Measurements from ENCODE around the gene CLINT1.

Gene CLINT1

DNA sequence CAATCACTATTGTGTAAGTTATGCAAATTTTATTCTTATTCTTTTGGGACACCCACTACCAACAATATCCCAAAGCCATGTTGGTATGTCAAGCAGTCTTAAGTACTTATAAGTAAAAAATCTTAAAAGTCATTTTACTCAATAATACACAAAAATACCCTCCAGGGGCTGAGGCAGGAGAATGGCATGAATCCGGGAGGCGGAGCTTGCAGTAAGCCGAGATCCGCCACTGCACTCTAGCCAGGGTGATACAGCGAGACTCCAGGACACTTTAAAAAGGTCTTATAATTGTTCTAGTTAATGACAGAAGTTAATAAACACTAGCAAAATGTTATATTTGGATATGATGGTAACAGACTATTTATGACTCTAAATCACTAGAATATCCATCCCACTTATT lies 16.8 kb downstream of the CLINT1 start:
- DNase-seq (ENCODE audit: low spot score): no peak
- H3K27me3 ChIP-seq (ENCODE audit: insufficient read depth, poor library complexity, severe bottlenecking): no peaks in the 10 kb centered on the region
- TF ChIP-seq, protein P1, sequence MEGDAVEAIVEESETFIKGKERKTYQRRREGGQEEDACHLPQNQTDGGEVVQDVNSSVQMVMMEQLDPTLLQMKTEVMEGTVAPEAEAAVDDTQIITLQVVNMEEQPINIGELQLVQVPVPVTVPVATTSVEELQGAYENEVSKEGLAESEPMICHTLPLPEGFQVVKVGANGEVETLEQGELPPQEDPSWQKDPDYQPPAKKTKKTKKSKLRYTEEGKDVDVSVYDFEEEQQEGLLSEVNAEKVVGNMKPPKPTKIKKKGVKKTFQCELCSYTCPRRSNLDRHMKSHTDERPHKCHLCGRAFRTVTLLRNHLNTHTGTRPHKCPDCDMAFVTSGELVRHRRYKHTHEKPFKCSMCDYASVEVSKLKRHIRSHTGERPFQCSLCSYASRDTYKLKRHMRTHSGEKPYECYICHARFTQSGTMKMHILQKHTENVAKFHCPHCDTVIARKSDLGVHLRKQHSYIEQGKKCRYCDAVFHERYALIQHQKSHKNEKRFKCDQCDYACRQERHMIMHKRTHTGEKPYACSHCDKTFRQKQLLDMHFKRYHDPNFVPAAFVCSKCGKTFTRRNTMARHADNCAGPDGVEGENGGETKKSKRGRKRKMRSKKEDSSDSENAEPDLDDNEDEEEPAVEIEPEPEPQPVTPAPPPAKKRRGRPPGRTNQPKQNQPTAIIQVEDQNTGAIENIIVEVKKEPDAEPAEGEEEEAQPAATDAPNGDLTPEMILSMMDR (IDR thresholded peaks at IDR 0.05; ENCODE audit: poor library complexity, severe bottlenecking): no peak
- no peak overlapping the region for H3K4me3 ChIP-seq (ENCODE audit: severe bottlenecking)
- H3K9me3 ChIP-seq (ENCODE audit: severe bottlenecking): no peaks in the 10 kb centered on the region
- H3K27ac ChIP-seq (ENCODE audit: poor library complexity, severe bottlenecking): no peak overlapping the region
- peak; percentile 42; the same call in 1 of the 3 replicates for ATAC-seq (ENCODE audit: low read depth)
- H3K4me1 ChIP-seq (ENCODE audit: insufficient read depth, poor library complexity, severe bottlenecking): peaks cover 11% of the 10 kb centered on the region
- peaks cover 42% of the 10 kb centered on the region for H3K36me3 ChIP-seq (ENCODE audit: low read depth)

DNA sequence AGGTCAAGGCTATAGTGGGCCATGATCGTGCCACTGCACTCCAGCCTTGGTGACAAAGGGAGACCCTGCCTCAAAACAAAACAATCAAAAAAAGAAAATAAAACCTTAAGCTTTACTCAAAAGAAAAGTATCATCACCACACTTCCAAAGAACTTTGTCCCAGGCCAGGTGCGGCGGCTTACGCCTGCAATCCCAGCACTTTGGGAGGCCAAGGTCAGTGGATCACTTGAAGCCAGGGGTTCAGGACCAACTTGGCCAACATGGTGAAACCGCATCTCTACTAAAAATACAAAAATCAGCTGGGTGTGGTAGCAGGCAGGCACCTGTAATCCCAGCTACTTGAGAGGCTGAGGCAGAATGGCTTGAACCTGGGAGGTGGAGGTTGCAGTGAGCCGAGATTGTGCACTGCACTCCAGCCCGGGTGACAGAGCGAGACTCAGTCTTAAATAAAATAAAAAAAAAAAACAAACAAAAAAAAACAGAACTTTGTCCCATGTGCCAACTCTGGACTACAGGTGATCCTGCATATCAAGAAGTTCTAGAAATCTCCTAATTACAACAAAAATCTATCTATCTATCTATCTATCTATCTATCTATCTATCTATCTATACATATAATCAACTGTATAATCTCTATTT lies 19.7 kb downstream of the CLINT1 start:
- Histone ChIP-seq H3K27me3 (ENCODE audit: insufficient read depth, poor library complexity, severe bottlenecking) (no peaks in the 10 kb centered on the region), H3K4me3 (ENCODE audit: severe bottlenecking) (no peak overlapping the region), H3K9me3 (ENCODE audit: severe bottlenecking) (no peaks in the 10 kb centered on the region), H3K36me3 (ENCODE audit: low read depth) (peaks cover 47% of the 10 kb centered on the region), H3K27ac (ENCODE audit: poor library complexity, severe bottlenecking) (no peak overlapping the region), H3K4me1 (ENCODE audit: insufficient read depth, poor library complexity, severe bottlenecking) (peaks cover 14% of the 10 kb centered on the region)
- TF ChIP-seq, protein P1 (IDR thresholded peaks at IDR 0.05; ENCODE audit: poor library complexity, severe bottlenecking): no peak
- DNase-seq (ENCODE audit: low spot score) (no peak), ATAC-seq (ENCODE audit: low read depth) (no peak)

DNA sequence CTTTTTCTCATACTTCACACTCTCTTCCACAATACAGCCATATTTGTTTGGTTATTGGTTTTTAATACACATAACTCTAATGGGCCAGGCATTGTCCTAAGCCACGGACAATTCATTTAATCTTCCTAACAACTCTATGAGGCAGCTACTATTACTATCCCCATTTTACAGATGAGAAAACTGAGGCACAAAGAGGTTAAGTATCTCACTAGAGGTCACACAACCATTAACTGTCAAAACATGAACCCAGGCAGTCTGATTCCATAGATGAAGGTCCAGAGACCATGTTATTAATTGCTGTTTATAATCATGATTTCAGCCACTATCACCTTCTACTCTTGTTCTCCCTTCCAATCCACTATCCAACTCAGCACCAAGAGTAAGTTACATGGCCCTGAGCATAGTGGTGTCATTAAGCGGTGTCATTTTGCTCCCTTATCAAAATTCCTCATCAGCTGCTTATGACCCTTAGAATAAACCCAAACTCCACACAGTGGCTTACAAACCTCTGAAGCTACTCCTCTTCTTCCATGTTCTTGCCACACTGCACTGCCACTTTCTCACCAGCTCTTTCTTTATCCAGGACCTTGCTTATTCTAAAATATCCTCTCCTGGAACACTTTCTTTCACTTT lies 22.7 kb downstream of the CLINT1 start:
- H3K4me1 ChIP-seq (ENCODE audit: insufficient read depth, poor library complexity, severe bottlenecking): peaks cover 3% of the 10 kb centered on the region
- H3K27ac ChIP-seq (ENCODE audit: poor library complexity, severe bottlenecking): no peak overlapping the region
- no peaks in the 10 kb centered on the region for H3K27me3 ChIP-seq (ENCODE audit: insufficient read depth, poor library complexity, severe bottlenecking)
- no peak overlapping the region for H3K4me3 ChIP-seq (ENCODE audit: severe bottlenecking)
- peaks cover 36% of the 10 kb centered on the region for H3K36me3 ChIP-seq (ENCODE audit: low read depth)
- no peaks in the 10 kb centered on the region for H3K9me3 ChIP-seq (ENCODE audit: severe bottlenecking)
- no peak for DNase-seq (ENCODE audit: low spot score)
- ATAC-seq (ENCODE audit: low read depth): no peak
- TF ChIP-seq, protein P1 (IDR thresholded peaks at IDR 0.05; ENCODE audit: poor library complexity, severe bottlenecking): no peak

DNA sequence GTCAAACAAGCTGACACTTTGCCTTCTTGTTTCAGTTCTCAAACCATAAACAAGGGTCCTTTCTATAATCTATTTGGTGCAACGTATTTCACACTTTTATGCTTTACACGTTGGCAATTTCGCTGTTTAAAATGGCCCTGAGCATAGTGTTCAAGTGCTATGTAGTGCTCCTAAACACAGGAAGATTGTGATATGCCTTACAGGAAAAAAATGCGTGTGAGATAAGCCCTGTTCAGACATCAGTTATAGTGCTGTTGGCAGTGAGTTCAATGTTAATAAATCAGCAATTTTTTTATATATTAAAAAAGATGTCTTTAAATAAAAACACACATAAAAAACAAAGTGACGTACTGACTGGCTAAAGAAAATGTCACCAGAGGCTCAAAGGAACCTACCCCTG lies 23.9 kb downstream of the CLINT1 start:
- DNase-seq (ENCODE audit: low spot score): no peak
- H3K4me3 ChIP-seq (ENCODE audit: severe bottlenecking): no peak overlapping the region
- TF ChIP-seq, protein P1 (IDR thresholded peaks at IDR 0.05; ENCODE audit: poor library complexity, severe bottlenecking): no peak
- ATAC-seq (ENCODE audit: low read depth): no peak
- no peak overlapping the region for H3K27ac ChIP-seq (ENCODE audit: poor library complexity, severe bottlenecking)
- peaks cover 3% of the 10 kb centered on the region for H3K4me1 ChIP-seq (ENCODE audit: insufficient read depth, poor library complexity, severe bottlenecking)
- peaks cover 33% of the 10 kb centered on the region for H3K36me3 ChIP-seq (ENCODE audit: low read depth)
- no peaks in the 10 kb centered on the region for H3K27me3 ChIP-seq (ENCODE audit: insufficient read depth, poor library complexity, severe bottlenecking)
- H3K9me3 ChIP-seq (ENCODE audit: severe bottlenecking): no peaks in the 10 kb centered on the region
